NCI-H1417 (cell line): ENCODE data around the gene DHX29.

Source experiments
- DNase-seq, 3 experiments: peaks; one replicate each; lab custom pipeline; 2025; lab: John Stamatoyannopoulos, UW

DHX29 gene

DNA sequence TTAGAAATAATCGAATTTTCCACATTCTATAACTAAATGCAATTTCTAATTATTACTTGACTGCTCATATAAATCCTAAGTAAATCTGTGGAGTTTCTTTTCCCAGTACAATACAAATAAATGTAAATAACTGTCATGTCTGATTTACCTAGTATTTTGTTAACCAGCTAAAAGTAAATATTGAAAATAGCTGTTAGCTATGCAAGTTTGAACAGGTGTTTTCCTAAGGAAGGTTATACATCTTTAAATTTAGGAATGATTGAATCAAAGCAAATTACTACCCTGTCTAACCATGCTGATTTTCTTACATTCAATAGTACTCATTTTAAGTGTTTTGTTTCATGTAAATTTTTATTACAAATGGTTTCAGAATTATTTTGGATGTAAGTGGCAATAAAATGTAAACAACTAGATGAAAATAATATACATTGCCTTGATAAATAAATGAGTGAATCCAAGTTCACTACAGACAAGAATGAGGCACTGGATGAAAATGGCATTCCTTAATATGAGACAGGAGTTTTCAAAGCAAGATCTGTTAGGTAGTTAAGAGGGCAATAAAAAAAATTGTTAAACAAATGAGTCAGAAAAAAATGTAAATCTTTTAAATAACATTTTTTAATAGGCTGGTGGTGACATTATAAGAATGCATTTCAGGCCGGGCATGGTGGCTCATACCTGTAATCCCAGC is 96.2 kb downstream of the DHX29 start:
- peak in 1 of 3 experiments; percentile 52 for DNase-seq
